ENCODE results near the gene OAF. TPM values are rescaled to one million over a fixed set of nuclear protein-coding genes. Genes with fewer than 3 reads are reported as not detected.
A peak's percentile ranks its signal among the peaks of the same experiment; 100 is the strongest.

The OAF gene
- total and polyA plus RNA-seq, 8 donors: 21.6 to 88.3 (median 45.6) TPM

DNA sequence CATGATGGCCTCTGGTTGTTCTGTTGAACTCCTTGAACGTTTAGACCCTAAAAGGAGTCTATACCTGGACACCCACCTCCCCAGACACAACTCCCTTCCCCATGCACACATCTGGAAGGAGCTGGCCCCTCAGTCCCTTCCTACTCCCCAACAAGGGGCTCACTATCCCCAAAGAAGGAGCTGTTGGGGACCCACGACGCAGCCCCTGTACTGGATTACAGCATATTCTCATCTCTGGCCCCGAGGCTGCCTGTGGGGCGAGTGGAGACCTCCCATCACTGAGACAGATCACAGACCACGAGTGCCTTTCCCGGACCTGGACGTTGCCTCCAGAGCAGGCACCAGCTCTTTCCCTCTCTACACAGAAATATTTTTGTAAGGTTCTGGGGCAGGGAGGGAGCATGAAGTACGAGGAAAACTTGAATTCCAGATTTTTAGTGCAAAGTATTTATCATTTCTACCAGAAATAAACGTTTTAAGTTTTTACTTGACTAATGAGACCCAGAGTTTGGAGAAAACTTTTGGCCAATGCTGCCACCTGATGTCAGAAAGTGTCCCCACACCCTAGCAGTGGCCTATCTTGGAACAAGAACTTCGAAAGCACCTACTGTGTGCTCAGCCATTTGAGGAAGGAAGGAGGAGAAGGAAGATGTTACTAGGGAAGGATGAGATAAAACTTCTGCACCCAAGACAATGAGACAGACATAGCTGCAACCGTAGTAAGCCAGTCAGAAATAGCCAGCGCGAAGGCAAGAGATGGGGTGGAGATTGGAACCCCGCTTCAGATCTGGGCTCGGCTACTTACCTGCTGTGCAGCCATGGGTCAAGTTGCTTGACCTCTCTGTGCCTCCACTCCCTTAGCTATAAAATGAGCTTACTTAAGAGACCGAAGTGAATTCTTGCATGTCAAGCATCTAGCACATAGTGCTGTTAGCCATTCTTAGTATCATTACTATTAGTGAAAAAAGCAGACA is 18.9 kb downstream of the OAF start:
- WGBS, 2 donors: 63% methylated on average over 17 of the region's 17 CpGs
- Histone ChIP-seq H3K36me3 (no peaks in the 10 kb centered on the region), H3K4me1 (no peaks in the 10 kb centered on the region), H3K27ac (no peak overlapping the region), H3K9me3 (no peaks in the 10 kb centered on the region), H3K27me3 (no peaks in the 10 kb centered on the region), H3K4me3 (no peak overlapping the region)
- TF ChIP-seq, protein P1, sequence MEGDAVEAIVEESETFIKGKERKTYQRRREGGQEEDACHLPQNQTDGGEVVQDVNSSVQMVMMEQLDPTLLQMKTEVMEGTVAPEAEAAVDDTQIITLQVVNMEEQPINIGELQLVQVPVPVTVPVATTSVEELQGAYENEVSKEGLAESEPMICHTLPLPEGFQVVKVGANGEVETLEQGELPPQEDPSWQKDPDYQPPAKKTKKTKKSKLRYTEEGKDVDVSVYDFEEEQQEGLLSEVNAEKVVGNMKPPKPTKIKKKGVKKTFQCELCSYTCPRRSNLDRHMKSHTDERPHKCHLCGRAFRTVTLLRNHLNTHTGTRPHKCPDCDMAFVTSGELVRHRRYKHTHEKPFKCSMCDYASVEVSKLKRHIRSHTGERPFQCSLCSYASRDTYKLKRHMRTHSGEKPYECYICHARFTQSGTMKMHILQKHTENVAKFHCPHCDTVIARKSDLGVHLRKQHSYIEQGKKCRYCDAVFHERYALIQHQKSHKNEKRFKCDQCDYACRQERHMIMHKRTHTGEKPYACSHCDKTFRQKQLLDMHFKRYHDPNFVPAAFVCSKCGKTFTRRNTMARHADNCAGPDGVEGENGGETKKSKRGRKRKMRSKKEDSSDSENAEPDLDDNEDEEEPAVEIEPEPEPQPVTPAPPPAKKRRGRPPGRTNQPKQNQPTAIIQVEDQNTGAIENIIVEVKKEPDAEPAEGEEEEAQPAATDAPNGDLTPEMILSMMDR (IDR thresholded peaks at IDR 0.05): peak; percentile 21 to 47 (median 34)
- intact Hi-C loops (cut with DNase I): loop anchor here (2.0 to 10.0 kb wide), 3 partner anchors 52 to 57 kb away; no protein-coding TSS in a partner anchor
- DNase-seq (no peak), ATAC-seq (peak in 3 of 4 donors; percentile 36 to 52 (median 45)), FAIRE-seq (no peak)

DNA sequence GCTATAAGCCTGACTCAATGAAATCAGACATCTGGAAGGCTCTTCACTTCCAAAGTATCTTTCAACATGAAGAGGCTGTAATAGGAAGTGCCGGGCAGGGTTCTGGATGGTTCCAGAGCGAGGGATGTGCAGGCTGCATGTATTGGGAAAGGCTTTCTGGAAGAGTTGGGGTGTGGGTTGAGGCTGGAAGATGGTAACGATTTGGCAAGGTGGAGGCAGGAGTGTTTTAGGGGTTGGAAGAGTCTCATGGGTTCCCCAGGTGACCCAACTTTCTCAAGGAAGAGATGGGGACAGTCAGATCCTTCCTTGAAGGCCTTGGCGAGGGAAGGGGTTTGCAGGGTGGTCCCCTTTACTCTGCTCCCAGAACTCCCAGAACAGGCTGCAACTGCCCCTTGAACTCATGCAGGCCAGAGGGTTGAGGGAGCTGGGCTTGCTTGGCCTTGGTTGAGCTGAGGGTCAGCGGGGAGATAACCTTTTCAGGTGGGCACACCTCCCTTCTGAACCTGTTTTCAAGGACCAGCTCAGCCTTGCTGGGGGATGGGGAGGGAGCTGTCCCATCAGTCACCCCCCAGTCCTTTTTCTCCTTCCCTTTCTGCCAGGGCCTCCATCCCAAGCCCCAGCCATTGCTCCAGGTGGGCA is 19.7 kb downstream of the OAF start:
- TF ChIP-seq, protein P1 (IDR thresholded peaks at IDR 0.05): no peak
- DNase-seq (no peak), FAIRE-seq (no peak), ATAC-seq (no peak)
- Histone ChIP-seq H3K9me3 (no peaks in the 10 kb centered on the region), H3K4me1 (no peaks in the 10 kb centered on the region), H3K27me3 (no peaks in the 10 kb centered on the region), H3K36me3 (no peaks in the 10 kb centered on the region), H3K27ac (no peak overlapping the region), H3K4me3 (no peak overlapping the region)
- 85 to 94% methylated on average over 5 of the region's 5 CpGs for WGBS, 2 donors
- intact Hi-C loops (cut with DNase I): no loop called here

DNA sequence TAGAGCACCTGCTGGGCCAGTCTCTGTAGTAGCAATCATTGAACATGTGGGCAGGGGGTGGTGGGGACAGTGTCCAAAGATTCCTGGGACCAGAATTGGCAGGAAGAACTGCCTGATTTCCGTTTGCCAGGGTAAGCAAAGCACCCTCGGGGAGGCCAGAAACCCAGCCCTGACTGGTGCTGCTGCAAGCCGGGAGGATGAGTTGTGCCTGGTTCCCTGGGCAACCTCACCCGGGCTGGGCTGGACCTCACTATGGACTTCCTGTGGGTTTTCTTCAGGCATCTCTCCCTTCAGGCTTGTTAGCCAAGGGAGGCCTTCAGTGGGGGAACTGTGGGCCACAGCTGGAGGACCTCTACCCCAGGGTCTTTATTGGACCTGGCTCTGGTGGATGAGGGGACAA is 21.1 kb downstream of the OAF start:
- H3K27ac ChIP-seq: no peak overlapping the region
- no peaks in the 10 kb centered on the region for H3K9me3 ChIP-seq
- 41 to 48% methylated on average over 4 of the region's 4 CpGs for WGBS, 2 donors
- no peak overlapping the region for H3K4me3 ChIP-seq
- TF ChIP-seq, protein P1 (IDR thresholded peaks at IDR 0.05): no peak
- intact Hi-C loops (cut with DNase I): no loop called here
- DNase-seq (no peak), ATAC-seq (no peak), FAIRE-seq (no peak)
- no peaks in the 10 kb centered on the region for H3K27me3 ChIP-seq
- H3K36me3 ChIP-seq: no peaks in the 10 kb centered on the region
- no peaks in the 10 kb centered on the region for H3K4me1 ChIP-seq

DNA sequence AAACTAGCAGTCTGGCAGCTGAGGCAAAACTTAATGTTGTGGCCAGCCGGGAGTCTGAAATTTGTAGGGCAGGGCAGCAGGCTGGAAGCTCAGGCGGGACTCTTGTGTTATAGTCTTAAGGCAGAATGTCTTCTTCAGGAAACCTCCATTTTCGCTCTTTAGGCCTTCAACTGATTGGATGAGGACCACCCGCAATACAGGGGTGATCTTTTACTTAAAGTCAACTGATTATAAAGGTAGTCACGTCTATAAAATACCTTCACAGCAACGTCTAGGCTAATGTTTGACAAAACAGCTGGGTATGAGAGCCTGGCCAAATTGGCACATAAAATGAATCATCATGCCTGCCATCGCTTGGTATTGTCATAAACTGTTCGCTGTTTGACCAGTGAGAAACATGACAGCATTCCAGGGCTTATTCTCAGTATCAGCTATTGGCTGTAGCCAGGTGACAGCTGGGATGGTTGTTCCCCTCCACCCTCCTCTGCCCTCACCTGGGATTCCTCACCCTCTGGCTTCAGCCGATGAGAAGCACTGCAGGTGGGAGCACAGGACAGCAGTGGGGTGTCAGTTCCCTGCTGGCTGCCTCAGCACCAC is 22.5 kb downstream of the OAF start:
- FAIRE-seq (no peak), ATAC-seq (peak in 3 of 4 donors; percentile 6 to 27 (median 23)), DNase-seq (peak in 1 of 6 donors; percentile 34)
- TF ChIP-seq, protein P1 (IDR thresholded peaks at IDR 0.05): no peak
- Histone ChIP-seq H3K36me3 (no peaks in the 10 kb centered on the region), H3K4me1 (no peaks in the 10 kb centered on the region), H3K9me3 (no peaks in the 10 kb centered on the region), H3K27ac (no peak overlapping the region), H3K27me3 (no peaks in the 10 kb centered on the region), H3K4me3 (no peak overlapping the region)
- intact Hi-C loops (cut with DNase I): no loop called here
- WGBS, 2 donors: 52 to 54% methylated on average over 9 of the region's 9 CpGs
